OCI-LY3 (cell line): Measurements from ENCODE around the gene SLC26A8.
"Not testable (repeated sequence)": the region's sequence is repeated elsewhere in the genome, so short reads cannot be mapped to it uniquely, and the experiment has no call there.

Experiments
- H2AFZ ChIP-seq: fragments of 200-600, 300-600 bp; shearing (Covaris generic); 2 replicates; pipeline ENCODE4 v1.6.0; 2014; ENCODE audit warnings: antibody characterized with exemption, low read depth, low read length
- H3K27ac ChIP-seq: fragments of 200-600, 300-600 bp; sonication (generic); 2 replicates; pipeline ENCODE4 v1.5.1; 2014; ENCODE audit warnings: mild to moderate bottlenecking, low read length, moderate library complexity, mixed read lengths
- H3K27me3 ChIP-seq: fragments of 200-600, 300-600 bp; sonication (generic); 2 replicates; pipeline ENCODE4 v1.6.1; 2014; ENCODE audit warnings: low read depth, low read length, mixed read lengths
- H3K36me3 ChIP-seq: fragments of 200-600, 300-600 bp; sonication (generic); replicated peaks from 2 replicates; pipeline ENCODE3; 2014; ENCODE audit warnings: low read depth, low read length, mixed read lengths
- H3K4me1 ChIP-seq: fragments of 300-600, 200-600 bp; sonication (generic); 2 replicates; pipeline ENCODE4 v1.6.1; 2014; ENCODE audit warnings: low read length, mixed read lengths
- H3K4me2 ChIP-seq: fragments of 200-600, 300-600 bp; sonication (generic); 2 replicates; pipeline ENCODE4 v1.6.1; 2014; ENCODE audit warnings: low read length, mixed read lengths
- H3K4me3 ChIP-seq: fragments of 300-600, 200-600 bp; sonication (generic); 2 replicates; pipeline ENCODE4 v1.5.1; 2014; ENCODE audit warnings: antibody characterized with exemption, mild to moderate bottlenecking, low read length, moderate library complexity
- H3K79me2 ChIP-seq: fragments of 300-600, 200-600 bp; shearing (Covaris generic); 2 replicates; pipeline ENCODE4 v1.6.1; 2014; ENCODE audit warnings: mild to moderate bottlenecking, low read length, mixed read lengths
- H3K9ac ChIP-seq: fragments of 300-600, 200-600 bp; shearing (Covaris generic); 2 replicates; pipeline ENCODE4 v1.6.0; 2014; ENCODE audit warnings: mild to moderate bottlenecking, low read length, moderate library complexity
- H3K9me3 ChIP-seq: fragments of 200-600, 300-600 bp; shearing (Covaris generic); 2 replicates; pipeline ENCODE4 v1.6.1; 2014; ENCODE audit warnings: low read length, mixed read lengths; ENCODE audit not compliant: insufficient read depth
- H4K20me1 ChIP-seq: fragments of 200-600, 300-600 bp; sonication (generic); 2 replicates; pipeline ENCODE4 v1.6.1; 2016; ENCODE audit warnings: low read length, mixed read lengths; ENCODE audit not compliant: insufficient read depth
- CTCF ChIP-seq: fragments of 200-600, 300-600 bp; sonication (generic); IDR thresholded peaks from 2 replicates; pipeline ENCODE4 v1.5.1; 2014; ENCODE audit warnings: antibody characterized with exemption, low read length, low read depth
- EZH2phosphoT487 ChIP-seq: fragments of 200-600 bp; shearing (Covaris generic); IDR thresholded peaks from 2 replicates; pipeline ENCODE4 v1.6.1; 2018; ENCODE audit warnings: antibody characterized with exemption, mixed run types, low read depth

The SLC26A8 gene

GRCh38 chr6:35993150-35993549, 31.3 kb downstream of the SLC26A8 start:
- no peak overlapping the region for H2AFZ ChIP-seq
- no peaks in the 10 kb centered on the region for H3K4me1 ChIP-seq
- H3K36me3 ChIP-seq = no peaks in the 10 kb centered on the region
- no peak overlapping the region for H3K4me2 ChIP-seq
- no peak overlapping the region for H3K27ac ChIP-seq
- peaks cover 22% of the 10 kb centered on the region for H3K27me3 ChIP-seq
- no peak for TF ChIP-seq CTCF
- TF ChIP-seq EZH2phosphoT487 = no peak
- no peak overlapping the region for H3K4me3 ChIP-seq
- H3K9ac ChIP-seq = no peak overlapping the region
- no peaks in the 10 kb centered on the region for H3K9me3 ChIP-seq
- H3K79me2 ChIP-seq = no peaks in the 10 kb centered on the region
- H4K20me1 ChIP-seq = no peaks in the 10 kb centered on the region

GRCh38 chr6:35988047-35988446, 36.4 kb downstream of the SLC26A8 start:
- not testable (repeated sequence) for H3K4me3 ChIP-seq, H4K20me1 ChIP-seq, H3K27ac ChIP-seq, H3K36me3 ChIP-seq, H3K4me1 ChIP-seq, H3K79me2 ChIP-seq, H3K4me2 ChIP-seq, H2AFZ ChIP-seq, H3K9ac ChIP-seq, H3K9me3 ChIP-seq
- H3K27me3 ChIP-seq = peaks cover 33% of the 10 kb centered on the region

GRCh38 chr6:35984701-35985100, 39.7 kb downstream of the SLC26A8 start:
- no peak overlapping the region for H3K4me2 ChIP-seq
- no peak for TF ChIP-seq CTCF
- TF ChIP-seq EZH2phosphoT487 = no peak
- no peaks in the 10 kb centered on the region for H4K20me1 ChIP-seq
- no peak overlapping the region for H2AFZ ChIP-seq
- H3K9ac ChIP-seq = no peak overlapping the region
- no peaks in the 10 kb centered on the region for H3K36me3 ChIP-seq
- no peak overlapping the region for H3K27ac ChIP-seq
- peaks cover 32% of the 10 kb centered on the region for H3K27me3 ChIP-seq
- no peak overlapping the region for H3K4me3 ChIP-seq
- no peaks in the 10 kb centered on the region for H3K79me2 ChIP-seq
- no peaks in the 10 kb centered on the region for H3K4me1 ChIP-seq
- H3K9me3 ChIP-seq = no peaks in the 10 kb centered on the region

- no peaks in the 10 kb centered on the region for H3K79me2 ChIP-seq
- H3K36me3 ChIP-seq = no peaks in the 10 kb centered on the region
- H3K4me1 ChIP-seq = no peaks in the 10 kb centered on the region
- no peak overlapping the region for H2AFZ ChIP-seq
- TF ChIP-seq CTCF = no peak
- TF ChIP-seq EZH2phosphoT487 = no peak
- H3K9ac ChIP-seq = no peak overlapping the region
- H4K20me1 ChIP-seq = no peaks in the 10 kb centered on the region
- H3K9me3 ChIP-seq = no peaks in the 10 kb centered on the region
- peaks cover 34% of the 10 kb centered on the region for H3K27me3 ChIP-seq
- H3K4me2 ChIP-seq = no peak overlapping the region
- no peak overlapping the region for H3K4me3 ChIP-seq
- H3K27ac ChIP-seq = no peak overlapping the region
Observed at GRCh38 chr6:35980991-35981645, 43.3 kb downstream of the SLC26A8 start.

- not testable (repeated sequence) for H3K9ac ChIP-seq, H2AFZ ChIP-seq, H3K79me2 ChIP-seq, H3K27ac ChIP-seq, H3K36me3 ChIP-seq, H3K4me1 ChIP-seq, H3K4me3 ChIP-seq, H4K20me1 ChIP-seq, H3K9me3 ChIP-seq, H3K4me2 ChIP-seq
- peaks cover 33% of the 10 kb centered on the region for H3K27me3 ChIP-seq
Observed at GRCh38 chr6:35980126-35980525, 44.3 kb downstream of the SLC26A8 start.
